Activated naive CD8-positive, alpha-beta T cell (primary cell): ENCODE results near the gene DST.

ENCODE experiments used
- H3K27ac Mint-ChIP-seq: one replicate; pipeline ENCODE4 v1.8.0; 2021; ENCODE audit warnings: mixed read lengths
- H3K27me3 Mint-ChIP-seq: one replicate; pipeline ENCODE4 v1.8.0; 2021; ENCODE audit warnings: mixed read lengths
- H3K36me3 Mint-ChIP-seq: one replicate; pipeline ENCODE4 v1.8.0; 2021; ENCODE audit warnings: mixed read lengths
- H3K4me1 Mint-ChIP-seq: one replicate; pipeline ENCODE4 v1.8.0; 2021; ENCODE audit warnings: low read depth, mixed read lengths
- H3K4me3 Mint-ChIP-seq: one replicate; pipeline ENCODE4 v1.8.0; 2021; ENCODE audit warnings: mild to moderate bottlenecking, mixed read lengths
- H3K9me3 Mint-ChIP-seq: one replicate; pipeline ENCODE4 v1.8.0; 2021; ENCODE audit warnings: low read depth, mixed read lengths

DST gene

GRCh38 chr6:56618050-56618449, 24.6 kb downstream of the DST start:
- Mint-ChIP-seq H3K9me3 (no peaks in the 10 kb centered on the region), H3K27ac (no peak overlapping the region), H3K27me3 (no peaks in the 10 kb centered on the region), H3K4me3 (no peak overlapping the region), H3K36me3 (no peaks in the 10 kb centered on the region), H3K4me1 (no peaks in the 10 kb centered on the region)

GRCh38 chr6:56616967-56617366, 25.7 kb downstream of the DST start:
- no peak overlapping the region for H3K4me3 Mint-ChIP-seq
- H3K9me3 Mint-ChIP-seq: no peaks in the 10 kb centered on the region
- H3K27ac Mint-ChIP-seq: no peak overlapping the region
- no peaks in the 10 kb centered on the region for H3K4me1 Mint-ChIP-seq
- no peaks in the 10 kb centered on the region for H3K36me3 Mint-ChIP-seq
- H3K27me3 Mint-ChIP-seq: no peaks in the 10 kb centered on the region

DNA sequence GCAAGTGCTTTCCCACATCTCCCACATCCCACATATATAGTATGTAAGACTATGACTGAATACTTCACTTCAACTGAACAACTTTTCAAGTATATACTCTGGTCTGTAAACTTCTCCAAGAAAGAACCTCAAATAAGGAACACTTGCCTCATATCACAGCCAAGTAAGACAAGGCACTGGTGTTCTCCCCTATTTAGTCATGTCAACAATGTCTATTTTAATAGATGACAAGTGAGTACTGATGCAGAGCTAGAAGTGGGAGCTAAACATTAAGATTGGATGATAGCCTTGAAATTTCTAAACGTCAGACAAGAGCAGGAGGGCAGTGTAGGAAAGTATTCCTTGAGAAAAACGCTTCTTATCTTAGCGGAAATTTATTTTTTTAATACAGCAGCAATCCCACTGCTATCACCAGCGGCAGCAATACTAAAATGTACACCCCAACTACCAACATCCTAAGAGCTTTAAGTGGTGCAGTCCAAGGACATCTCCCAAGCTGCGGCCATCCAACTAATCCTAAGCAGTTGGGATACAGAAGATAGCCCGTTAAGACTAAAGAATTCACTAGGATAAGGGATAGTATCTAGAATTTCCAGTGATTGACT, 29.3 kb downstream of the DST start:
- Mint-ChIP-seq H3K27ac (no peak overlapping the region), H3K4me3 (no peak overlapping the region), H3K27me3 (no peaks in the 10 kb centered on the region), H3K4me1 (no peaks in the 10 kb centered on the region), H3K36me3 (no peaks in the 10 kb centered on the region), H3K9me3 (no peaks in the 10 kb centered on the region)

GRCh38 chr6:56608332-56608731, 34.4 kb downstream of the DST start:
- no peaks in the 10 kb centered on the region for H3K4me1 Mint-ChIP-seq
- peaks cover 10% of the 10 kb centered on the region for H3K27me3 Mint-ChIP-seq
- no peaks in the 10 kb centered on the region for H3K9me3 Mint-ChIP-seq
- no peak overlapping the region for H3K4me3 Mint-ChIP-seq
- no peak overlapping the region for H3K27ac Mint-ChIP-seq
- H3K36me3 Mint-ChIP-seq: no peaks in the 10 kb centered on the region

- peaks cover 10% of the 10 kb centered on the region for H3K27me3 Mint-ChIP-seq
- H3K4me3 Mint-ChIP-seq: no peak overlapping the region
- H3K9me3 Mint-ChIP-seq: no peaks in the 10 kb centered on the region
- H3K27ac Mint-ChIP-seq: no peak overlapping the region
- no peaks in the 10 kb centered on the region for H3K4me1 Mint-ChIP-seq
- no peaks in the 10 kb centered on the region for H3K36me3 Mint-ChIP-seq
Observed at GRCh38 chr6:56607111-56607752, 35.5 kb downstream of the DST start.

DNA sequence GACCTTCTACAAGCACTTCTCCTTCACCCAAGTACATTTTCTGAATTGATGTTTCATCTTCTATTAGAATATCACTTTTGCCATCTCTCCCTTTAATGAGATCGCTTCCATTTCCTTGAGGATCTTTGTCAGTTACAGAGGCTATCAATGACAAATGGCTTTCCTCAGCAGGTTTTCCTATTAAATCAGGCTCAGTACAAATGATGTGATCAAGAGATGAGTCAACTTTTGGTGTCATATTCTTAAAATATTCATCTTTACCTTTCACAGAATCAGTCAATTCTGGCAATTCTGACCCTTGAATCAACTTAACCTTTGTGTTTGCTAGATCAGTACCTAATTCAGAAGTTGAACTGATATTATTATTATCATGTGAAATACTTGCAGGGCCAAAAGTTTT, 37.3 kb downstream of the DST start:
- Mint-ChIP-seq H3K4me1 (no peaks in the 10 kb centered on the region), H3K9me3 (no peaks in the 10 kb centered on the region), H3K4me3 (no peak overlapping the region), H3K27ac (no peak overlapping the region), H3K27me3 (peaks cover 10% of the 10 kb centered on the region), H3K36me3 (no peaks in the 10 kb centered on the region)

DNA sequence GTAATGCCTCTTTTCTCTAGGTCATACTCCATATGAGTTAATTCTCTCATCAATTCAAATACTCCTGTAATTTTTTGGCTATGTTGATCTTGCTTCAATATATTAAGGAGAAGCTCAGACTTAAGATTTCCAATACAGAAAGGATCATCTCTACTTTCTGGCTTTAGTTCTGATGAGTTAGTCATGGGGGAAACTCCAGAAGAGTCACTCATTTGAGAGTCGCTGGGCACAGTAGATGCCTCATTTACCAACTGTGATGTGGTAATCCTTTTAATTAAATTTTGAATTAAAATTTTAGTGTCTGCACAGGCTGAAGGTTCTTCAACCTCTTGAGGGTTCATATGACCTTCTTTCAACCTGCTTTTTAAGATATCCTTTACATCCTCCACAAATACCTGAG, 38.5 kb downstream of the DST start:
- Mint-ChIP-seq H3K9me3 (no peaks in the 10 kb centered on the region), H3K4me1 (no peaks in the 10 kb centered on the region), H3K27me3 (peaks cover 10% of the 10 kb centered on the region), H3K36me3 (no peaks in the 10 kb centered on the region), H3K27ac (no peak overlapping the region), H3K4me3 (no peak overlapping the region)

- no peaks in the 10 kb centered on the region for H3K36me3 Mint-ChIP-seq
- H3K4me1 Mint-ChIP-seq: no peaks in the 10 kb centered on the region
- no peak overlapping the region for H3K27ac Mint-ChIP-seq
- H3K27me3 Mint-ChIP-seq: peaks cover 6% of the 10 kb centered on the region
- H3K9me3 Mint-ChIP-seq: no peaks in the 10 kb centered on the region
- no peak overlapping the region for H3K4me3 Mint-ChIP-seq
Observed at GRCh38 chr6:56601390-56601789, 41.3 kb downstream of the DST start.

GRCh38 chr6:56595490-56596122, 47.1 kb downstream of the DST start:
- H3K27ac Mint-ChIP-seq: no peak overlapping the region

DNA sequence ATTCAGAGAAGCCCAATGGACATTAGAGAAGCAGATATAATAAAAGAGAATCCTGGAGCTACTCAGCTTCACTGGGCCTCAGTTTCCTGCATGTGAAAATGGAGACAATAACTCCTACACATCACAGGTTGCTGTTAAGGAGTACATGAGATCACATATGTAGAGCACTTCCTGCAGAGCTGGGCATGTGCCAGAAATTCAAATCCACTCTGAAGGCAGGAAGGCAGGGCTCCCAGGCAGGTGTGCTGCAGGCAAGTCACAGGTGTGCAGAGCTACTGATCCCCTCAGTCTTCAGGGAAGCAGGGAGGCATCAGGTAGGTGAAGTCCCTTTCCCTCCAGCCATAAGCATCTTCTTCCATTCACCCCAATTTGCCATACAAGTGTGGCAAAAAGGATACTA, 48.0 kb downstream of the DST start:
- Mint-ChIP-seq H3K36me3 (no peaks in the 10 kb centered on the region), H3K27ac (no peak overlapping the region), H3K4me1 (peaks cover 22% of the 10 kb centered on the region), H3K27me3 (no peaks in the 10 kb centered on the region), H3K4me3 (no peak overlapping the region), H3K9me3 (no peaks in the 10 kb centered on the region)

More at GRCh38 chr6:56595490-56596122, 47.1 kb downstream of the DST start:
- Mint-ChIP-seq H3K27me3 (no peaks in the 10 kb centered on the region), H3K9me3 (no peaks in the 10 kb centered on the region), H3K4me3 (no peak overlapping the region), H3K36me3 (no peaks in the 10 kb centered on the region), H3K4me1 (peaks cover 22% of the 10 kb centered on the region)

- H3K36me3 Mint-ChIP-seq: no peaks in the 10 kb centered on the region
- H3K9me3 Mint-ChIP-seq: no peaks in the 10 kb centered on the region
- no peak overlapping the region for H3K4me3 Mint-ChIP-seq
- H3K27me3 Mint-ChIP-seq: no peaks in the 10 kb centered on the region
- peaks cover 22% of the 10 kb centered on the region for H3K4me1 Mint-ChIP-seq
- H3K27ac Mint-ChIP-seq: peak overlapping the region; percentile 72
Observed at GRCh38 chr6:56593801-56594318, 48.8 kb downstream of the DST start.

- H3K4me3 Mint-ChIP-seq: no peak overlapping the region
- H3K9me3 Mint-ChIP-seq: no peaks in the 10 kb centered on the region
- no peak overlapping the region for H3K27ac Mint-ChIP-seq
- H3K36me3 Mint-ChIP-seq: no peaks in the 10 kb centered on the region
- no peaks in the 10 kb centered on the region for H3K4me1 Mint-ChIP-seq
- H3K27me3 Mint-ChIP-seq: no peaks in the 10 kb centered on the region
Observed at GRCh38 chr6:56582236-56582635, 60.5 kb downstream of the DST start.

DNA sequence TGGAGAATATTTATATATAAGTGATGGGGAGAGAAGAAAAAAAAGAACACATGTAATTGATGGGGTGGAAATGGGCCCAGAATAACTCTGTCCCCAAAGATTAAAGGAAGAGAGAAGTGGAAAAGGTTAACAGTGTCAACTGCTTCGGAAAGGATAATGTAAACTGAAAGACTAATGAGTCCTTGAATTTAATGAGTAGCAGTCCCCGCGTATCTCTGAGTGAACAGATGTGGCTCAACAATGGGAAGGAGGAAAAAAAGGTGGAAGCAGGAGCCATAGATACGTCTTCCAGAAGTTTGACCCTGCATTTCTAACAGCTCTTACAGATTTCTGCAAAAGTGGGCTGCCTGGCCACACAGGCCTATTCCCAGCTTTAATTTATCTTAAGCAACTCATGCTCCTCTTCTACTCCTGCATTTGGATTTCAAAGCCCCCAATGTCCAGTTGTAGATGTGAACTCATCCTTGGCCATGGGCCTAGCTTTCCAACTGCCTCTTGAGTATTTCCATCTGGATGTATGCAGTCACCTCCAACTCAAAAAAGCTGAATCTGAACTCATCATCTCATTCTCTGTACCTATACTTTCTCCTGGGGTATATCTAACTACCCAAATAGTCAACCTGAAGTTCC, 61.3 kb downstream of the DST start:
- Mint-ChIP-seq H3K36me3 (no peaks in the 10 kb centered on the region), H3K9me3 (no peaks in the 10 kb centered on the region), H3K4me1 (no peaks in the 10 kb centered on the region), H3K4me3 (no peak overlapping the region), H3K27me3 (no peaks in the 10 kb centered on the region), H3K27ac (no peak overlapping the region)

- H3K4me1 Mint-ChIP-seq: no peaks in the 10 kb centered on the region
- no peaks in the 10 kb centered on the region for H3K27me3 Mint-ChIP-seq
- no peaks in the 10 kb centered on the region for H3K9me3 Mint-ChIP-seq
- no peak overlapping the region for H3K4me3 Mint-ChIP-seq
- no peaks in the 10 kb centered on the region for H3K36me3 Mint-ChIP-seq
- no peak overlapping the region for H3K27ac Mint-ChIP-seq
Observed at GRCh38 chr6:56580271-56580670, 62.4 kb downstream of the DST start.

DNA sequence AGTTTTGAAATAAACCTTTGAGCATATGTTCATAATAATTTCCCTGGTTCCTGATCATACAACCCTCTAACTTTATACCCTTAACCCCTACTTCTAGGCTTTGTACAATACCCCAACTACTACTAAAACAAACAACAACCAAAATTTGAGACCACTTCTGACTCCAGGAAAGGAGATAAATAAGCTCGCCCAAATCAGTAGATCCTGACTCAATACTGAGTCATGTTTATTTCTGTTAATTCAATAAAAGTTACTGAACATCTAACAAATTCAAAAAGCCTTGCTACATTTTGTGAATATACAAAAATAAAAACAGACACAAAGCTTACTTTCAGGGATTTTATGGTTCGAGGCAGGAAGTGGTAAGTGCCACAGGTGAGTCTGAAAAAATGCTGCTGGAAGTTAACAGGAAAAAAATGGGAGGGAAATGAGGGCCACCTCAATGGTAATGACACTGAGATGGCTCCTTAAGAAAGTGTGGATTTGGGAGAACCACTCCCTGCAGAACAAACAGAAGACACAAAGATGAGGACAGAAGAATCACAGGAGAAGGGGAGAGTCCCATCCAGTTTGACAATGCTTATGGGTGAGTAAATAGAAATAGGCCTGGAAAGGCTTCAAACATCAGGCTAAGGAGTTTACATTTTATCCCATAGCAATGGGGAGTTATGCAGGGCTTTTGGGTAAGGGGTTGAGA, 63.4 kb downstream of the DST start:
- no peaks in the 10 kb centered on the region for H3K4me1 Mint-ChIP-seq
- no peaks in the 10 kb centered on the region for H3K36me3 Mint-ChIP-seq
- no peaks in the 10 kb centered on the region for H3K27me3 Mint-ChIP-seq
- no peaks in the 10 kb centered on the region for H3K9me3 Mint-ChIP-seq
- H3K4me3 Mint-ChIP-seq: no peak overlapping the region
- no peak overlapping the region for H3K27ac Mint-ChIP-seq
